ENCODE data around the gene ZG16B. TPM values are rescaled to one million over a fixed set of nuclear protein-coding genes. Genes with fewer than 3 reads are reported as not detected.
A peak's percentile ranks its signal among the peaks of the same experiment; 100 is the strongest.

Gene ZG16B
- total and polyA plus RNA-seq, 2 of the 8 experiments (the other 6 are each of a cell fraction or from before 2014, with no cell fraction given) = 0.11 TPM; not detected in 1

- Histone ChIP-seq H3K36me3 (ENCODE audit: control insufficient read depth in 2 of 4, insufficient read depth in 4 of 4, low read length in 3 of 4) (no peaks in the 10 kb centered on the region), H3K4me3 (ENCODE audit: extremely low read depth in 1 of 4, insufficient read depth in 2 of 4, low read depth in 3 of 4, low read length in 4 of 4) (no peak overlapping the region; a peak in 1 of 8 replicates), H3K79me2 (ENCODE audit: control insufficient read depth in 1 of 2, insufficient read depth in 2 of 2, low read length in 2 of 2) (no peaks in the 10 kb centered on the region), H3K23ac (ENCODE audit: insufficient read length) (no peak overlapping the region), H3K23me2 (ENCODE audit: low read depth, low read length) (no peaks in the 10 kb centered on the region; the same call in 1 of the 2 replicates), H2AK5ac (ENCODE audit: low read depth, low read length) (no peak overlapping the region), H3K14ac (ENCODE audit: insufficient read length) (no peak overlapping the region), H4K20me1 (replicated peaks in 1 of 2; ENCODE audit: control insufficient read depth in 1 of 2, insufficient read depth in 2 of 2, low read length in 2 of 2) (no peaks in the 10 kb centered on the region), H3K27me3 (replicated peaks in 1 of 4; ENCODE audit: control insufficient read depth in 3 of 4, extremely low read depth in 1 of 4, insufficient read depth in 3 of 4, low read length in 3 of 4) (peaks cover 0 to 3% (median 0%) of the 10 kb centered on the region in 4 experiments; a peak in 2 of 7 replicates), H2AFZ (ENCODE audit: low read length) (no peak overlapping the region), H3K56ac (replicated peaks; ENCODE audit: insufficient read length, low read depth, low read length) (no peak overlapping the region), H2BK5ac (ENCODE audit: low read depth, low read length) (no peak overlapping the region), H3K4me2 (ENCODE audit: insufficient read depth in 1 of 2, low read depth in 2 of 2, low read length in 2 of 2) (no peak overlapping the region; a peak in 1 of 4 replicates), H3K18ac (ENCODE audit: extremely low read depth, low read length) (no peak overlapping the region), H3K9me3 (ENCODE audit: insufficient read depth in 2 of 2, low read depth in 1 of 2, low read length in 1 of 2) (no peaks in the 10 kb centered on the region), H3K27ac (ENCODE audit: low read depth, low read length) (no peak overlapping the region), H3K9ac (replicated peaks in 1 of 4; ENCODE audit: extremely low read depth in 1 of 4, low read depth in 3 of 4, low read length in 3 of 4) (no peak overlapping the region; a peak in 1 of 7 replicates), H4K5ac (ENCODE audit: insufficient read length, low read depth, low read length) (no peak overlapping the region), H3K79me1 (ENCODE audit: low read depth, low read length) (no peaks in the 10 kb centered on the region; the same call in 1 of the 2 replicates), H3K4me1 (replicated peaks in 1 of 4; ENCODE audit: control insufficient read depth in 3 of 4, insufficient read depth in 4 of 4, low read length in 3 of 4) (peaks cover 0 to 3% (median 2%) of the 10 kb centered on the region in 4 experiments; a peak in 1 of 7 replicates), H4K8ac (ENCODE audit: extremely low read depth, insufficient read depth, low read length) (peak overlapping the region; percentile 68), H2BK12ac (ENCODE audit: low read depth, low read length) (no peak overlapping the region), H2BK120ac (replicated peaks; ENCODE audit: low read depth, low read length) (no peak overlapping the region), H3K4ac (replicated peaks; ENCODE audit: insufficient read length, low read depth, low read length) (no peak overlapping the region), H2BK15ac (ENCODE audit: low read length) (no peak overlapping the region), H2BK20ac (ENCODE audit: low read length) (no peak overlapping the region), H4K91ac (replicated peaks; ENCODE audit: insufficient read length, low read length) (no peak overlapping the region)
- no peak for FAIRE-seq
- ChIA-PET CTCF (ENCODE audit: partially characterized antibody) (interaction anchor here (1.3 to 1.7 kb wide), 2 partner anchors 54 to 142 kb away, joined by 4 to 6 read pairs; no protein-coding TSS in a partner anchor), POLR2A (ENCODE audit: partially characterized antibody) (interaction anchor here (1.0 to 2.8 kb wide), 6 partner anchors 8 to 33 kb away, joined by 3 to 28 read pairs (median 5); partner anchors contain the start of genes ELOB and SRRM2)
- WGBS, 2 experiments (ENCODE audit: extremely low coverage in 1 of 2, insufficient coverage in 1 of 2, insufficient read length in 1 of 2, insufficient replicate concordance in 2 of 2, low coverage in 1 of 2, low lambda C conversion rate in 2 of 2, missing lambda C conversion rate in 1 of 2) = 83% methylated on average over 54 of the region's 79 CpGs; no CpG with 5 or more reads in 1 of the 2 experiments
- no peak for DNase-seq (ENCODE audit: low read depth in 1 of 2, low spot score in 2 of 2)
- peak; percentile 15 to 51 (median 26); a peak in 3 of 4 replicates for TF ChIP-seq CTCF (IDR thresholded peaks at IDR 0.05; ENCODE audit: control extremely low read depth in 1 of 3, insufficient read depth in 1 of 3, low read depth in 1 of 3, low read length in 3 of 3)
- no peak for TF ChIP-seq CHD2 (IDR thresholded peaks at IDR 0.05; ENCODE audit: low read length)
- peak in 1 of 2 experiments; percentile 24; a peak in 1 of 4 replicates for TF ChIP-seq RAD21 (IDR thresholded peaks at IDR 0.05 in 1 of 2, conservative IDR thresholded peaks at IDR 0.05 in 1 of 2; ENCODE audit: low read depth in 2 of 2, low read length in 2 of 2)
- no peak for TF ChIP-seq EGR1 (IDR thresholded peaks at IDR 0.05; ENCODE audit: borderline replicate concordance, low read depth, low read length)
- no peak for TF ChIP-seq KDM4A (IDR thresholded peaks at IDR 0.05; ENCODE audit: low read depth, low read length, severe bottlenecking)
- TF ChIP-seq, protein P1, sequence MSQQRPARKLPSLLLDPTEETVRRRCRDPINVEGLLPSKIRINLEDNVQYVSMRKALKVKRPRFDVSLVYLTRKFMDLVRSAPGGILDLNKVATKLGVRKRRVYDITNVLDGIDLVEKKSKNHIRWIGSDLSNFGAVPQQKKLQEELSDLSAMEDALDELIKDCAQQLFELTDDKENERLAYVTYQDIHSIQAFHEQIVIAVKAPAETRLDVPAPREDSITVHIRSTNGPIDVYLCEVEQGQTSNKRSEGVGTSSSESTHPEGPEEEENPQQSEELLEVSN (IDR thresholded peaks at IDR 0.05) = peak; percentile 24; the same call in 1 of the 2 replicates
- no peak for TF ChIP-seq ZNF274 (IDR thresholded peaks at IDR 0.05; ENCODE audit: borderline replicate concordance, extremely low read depth, low read length)
Observed at GRCh38 chr16:2785101-2785991, 44.8 kb upstream of the ZG16B start.

Measured in H1 (cell line).